GM12878 (cell line): ENCODE results near the gene OR2D3. TPM values are rescaled to one million over a fixed set of nuclear protein-coding genes. Genes with fewer than 3 reads are reported as not detected.

Experiments
- ATAC-seq: fragments of 200-7000 bp; cut with Tn5 transposase; 3 replicates; pipeline ENCODE4 v1.9.1; 2020; ENCODE audit warnings: mild to moderate bottlenecking, moderate library complexity
- BruUV-seq: library from RNA; stranded (reverse); fragments of 400-500 nt; replicated peaks from 2 replicates; lab custom pipeline; 2021; lab: Mats Ljungman, UMichigan
- CTCF ChIA-PET: fragments of 300-600 bp; sonication (Branson Sonifier 250); formaldehyde crosslinking; extraction: SDS; loops from one replicate; lab custom pipeline; 2021; ENCODE audit warnings: inconsistent platforms; lab: Yijun Ruan, JAX
- POLR2A ChIA-PET: fragments of 350-600 bp; formaldehyde crosslinking; extraction: SDS; loops from one replicate; lab custom pipeline; 2021; ENCODE audit warnings: inconsistent platforms; lab: Charles Lee
- RAD21 ChIA-PET: fragments of 300-600 bp; sonication (Branson Sonifier 250); formaldehyde crosslinking; loops from one replicate; lab custom pipeline; 2023; ENCODE audit warnings: antibody characterized with exemption; ENCODE audit not compliant: unreplicated experiment; lab: Charles Lee
- SMC1A ChIA-PET: fragments of 300-600 bp; sonication (Branson Sonifier 250); formaldehyde crosslinking; loops from one replicate; lab custom pipeline; 2023; ENCODE audit not compliant: unreplicated experiment, uncharacterized antibody; lab: Charles Lee
- DNase-seq: peaks from one replicate; pipeline ENCODE4 v3.0.0-alpha.2; 2011; ENCODE audit warnings: low read depth, low spot score
- FAIRE-seq: peaks from 3 replicates; lab custom pipeline; 2011; peaks lifted over from hg19 to GRCh38; lab: Jason Lieb, UNC
- H2AFZ ChIP-seq: 2 replicates; pipeline ENCODE4 v1.6.0; 2011; ENCODE audit warnings: low read depth, low read length, control low read depth; ENCODE audit not compliant: control insufficient read depth
- H3K27ac ChIP-seq: 2 replicates; pipeline ENCODE4 v1.5.1; 2011; ENCODE audit warnings: control low read depth; ENCODE audit not compliant: control insufficient read depth, insufficient read depth
- H3K27me3 ChIP-seq, 2 experiments: replicated peaks in 1 of 2; 2 replicates each; pipeline versions ENCODE4 v1.6.0 to v1.6.1; 2011; ENCODE audit warnings: low read length in 1 of 2; ENCODE audit not compliant: control insufficient read depth in 2 of 2, insufficient read depth in 2 of 2
- H3K36me3 ChIP-seq, 2 experiments: 2 replicates each; pipeline ENCODE4 v1.5.1; 2011; ENCODE audit warnings: low read length in 1 of 2; ENCODE audit not compliant: control insufficient read depth in 2 of 2, insufficient read depth in 2 of 2
- H3K4me1 ChIP-seq: 2 replicates; pipeline ENCODE4 v1.6.1; 2011; ENCODE audit warnings: mild to moderate bottlenecking, low read length, moderate library complexity, mixed read lengths; ENCODE audit not compliant: control insufficient read depth, insufficient read depth
- H3K4me2 ChIP-seq: 2 replicates; pipeline ENCODE4 v1.6.0; 2011; ENCODE audit warnings: control low read depth; ENCODE audit not compliant: control insufficient read depth, insufficient read depth
- H3K4me3 ChIP-seq: fragments of 200-600 bp; sonication (generic); 2 replicates; pipeline ENCODE4 v1.5.1; 2016
- H3K79me2 ChIP-seq: 2 replicates; pipeline ENCODE4 v1.6.0; 2011; ENCODE audit warnings: low read length; ENCODE audit not compliant: control insufficient read depth, insufficient read depth
- H3K9ac ChIP-seq: 2 replicates; pipeline ENCODE4 v1.8.0; 2011; ENCODE audit warnings: low read length, control low read depth, mixed read lengths; ENCODE audit not compliant: control insufficient read depth, insufficient read depth
- H3K9me3 ChIP-seq: replicated peaks from 3 replicates; pipeline ENCODE4 v1.5.1; 2011; ENCODE audit warnings: mild to moderate bottlenecking, low read length; ENCODE audit not compliant: control insufficient read depth, insufficient read depth
- H4K20me1 ChIP-seq: 2 replicates; pipeline ENCODE4 v1.6.0; 2011; ENCODE audit not compliant: control insufficient read depth, insufficient read depth
- ASH2L ChIP-seq: fragments of 300-600, 200-600 bp; sonication (generic); IDR thresholded peaks from 2 replicates; pipeline ENCODE4 v1.6.1; 2017; ENCODE audit warnings: low read depth, mild to moderate bottlenecking, borderline replicate concordance
- ATF3 ChIP-seq: IDR thresholded peaks from 2 replicates; pipeline ENCODE4 v1.6.1; 2011; ENCODE audit warnings: low read depth, mild to moderate bottlenecking, low read length, moderate library complexity, borderline replicate concordance; ENCODE audit errors: extremely low read depth
- BCLAF1 ChIP-seq: fragments of 450-650 bp; IDR thresholded peaks from 2 replicates; pipeline ENCODE4 v1.6.1; 2017; ENCODE audit warnings: antibody characterized with exemption, mild to moderate bottlenecking, moderate library complexity
- EP300 ChIP-seq, 2 experiments: fragments of 150-350 bp in 1 of 2; IDR thresholded peaks; 2 replicates each; pipeline ENCODE4 v1.6.1; 2011 to 2012; ENCODE audit warnings: low read depth in 2 of 2, low read length in 2 of 2, borderline replicate concordance in 1 of 2, improper control_type of control experiment in 1 of 2, inconsistent platforms in 1 of 2; ENCODE audit not compliant: control insufficient read depth in 1 of 2
- GABPA ChIP-seq: IDR thresholded peaks from 2 replicates; pipeline ENCODE4 v1.6.1; 2014; ENCODE audit warnings: antibody characterized with exemption, low read depth, mild to moderate bottlenecking, inconsistent platforms
- IKZF2 ChIP-seq, 2 experiments: fragments of 450-650 bp; IDR thresholded peaks; 2 replicates each; pipeline ENCODE4 v1.6.1; 2017; ENCODE audit warnings: mild to moderate bottlenecking in 2 of 2, moderate library complexity in 2 of 2
- JUND ChIP-seq: IDR thresholded peaks from 2 replicates; pipeline ENCODE4 v1.6.1; 2012; ENCODE audit warnings: low read depth, mild to moderate bottlenecking, low read length, improper control_type of control experiment, moderate library complexity
- KDM1A ChIP-seq: fragments of 200-600 bp; sonication (generic); IDR thresholded peaks from 2 replicates; pipeline ENCODE4 v1.6.1; 2016; ENCODE audit warnings: borderline replicate concordance
- MEF2B ChIP-seq: fragments of 450-650 bp; IDR thresholded peaks from 2 replicates; pipeline ENCODE4 v1.6.1; 2018; ENCODE audit warnings: mild to moderate bottlenecking, moderate library complexity; ENCODE audit not compliant: partially characterized antibody, poor library complexity, severe bottlenecking
- NRF1 ChIP-seq: conservative IDR thresholded peaks from 2 replicates; pipeline ENCODE4 v1.6.1; 2011; ENCODE audit warnings: mild to moderate bottlenecking, low read depth, low read length, improper control_type of control experiment
- USF1 ChIP-seq: IDR thresholded peaks from 2 replicates; pipeline ENCODE4 v1.6.1; 2011; ENCODE audit warnings: borderline replicate concordance, low read depth, mild to moderate bottlenecking, moderate library complexity, mixed read lengths, low read length; ENCODE audit not compliant: insufficient read depth; ENCODE audit errors: extremely low read length
- USF2 ChIP-seq: IDR thresholded peaks from 2 replicates; pipeline ENCODE4 v1.6.1; 2011; ENCODE audit warnings: low read depth, low read length, improper control_type of control experiment, borderline replicate concordance
- WGBS: methylation state at CpG from one replicate; pipeline ENCODE4 v1.1.6; 2016; ENCODE audit warnings: low lambda C conversion rate; ENCODE audit not compliant: insufficient replicate concordance, insufficient coverage; ENCODE audit errors: missing lambda C conversion rate; 5-methylcytosine and 5-hydroxymethylcytosine counted together
- in situ Hi-C: fragments of 300-500 bp; cut with MboI; formaldehyde crosslinking; loops from 9 replicates; pipeline ENCODE4 v1.14.3; 2018; ENCODE audit warnings: mixed read lengths
- intact Hi-C: fragments of 100-400 bp; cut with micrococcal nuclease; formaldehyde crosslinking; loops from one replicate; pipeline ENCODE4 v1.14.2; 2022; ENCODE audit not compliant: unreplicated experiment
- polyA plus RNA-seq, 11 experiments: library from polyadenylated mRNA; depleted of rRNA in 4 of 11; unstranded in 6 of 11; stranded (reverse) in 5 of 11; fragments of >200 nt; fragmentation: Nextera tagmentation in 4 of 11; fragmentation: Illumina TruSeq in 1 of 11; extraction: Ambion mirVana in 4 of 11; extraction: Trizol in 1 of 11; gene quantifications; 1 replicate in 1 of 11; 2 replicates in 10 of 11; pipeline versions ENCODE4 v1.2.1 to v1.2.3, GENCODE V29; 2011 to 2016; ENCODE audit warnings: inconsistent platforms in 2 of 11, missing spikeins in 2 of 11, low read depth in 1 of 11
- total RNA-seq, 4 experiments: library from RNA; depleted of rRNA in 3 of 4; stranded (reverse); fragments of >200 nt in 3 of 4; fragmentation: Illumina TruSeq in 1 of 4; extraction: Trizol in 1 of 4; gene quantifications; 2 replicates each; pipeline versions ENCODE4 v1.2.1 to v1.2.3, GENCODE V29; 2013 to 2021
- TF ChIP-seq, protein P1 (sequence below): IDR thresholded peaks from 2 replicates; pipeline ENCODE4 v1.6.1; 2012; ENCODE audit warnings: low read depth, low read length, improper control_type of control experiment

Gene OR2D3
- total and polyA plus RNA-seq, 10 of the 15 experiments (the other 5 are each of a cell fraction or from before 2014, with no cell fraction given), result 0.20 TPM; not detected in 9

- in situ Hi-C loops, result no loop called here
- SMC1A ChIA-PET, result interaction anchor here (0.8 kb wide), 1 partner anchor 10 kb away, joined by 3 read pairs; no protein-coding TSS in a partner anchor
These were observed 32.0 kb upstream of the OR2D3 start for GRCh38 chr11:6888830-6889229.

More at GRCh38 chr11:6888830-6889229, 32.0 kb upstream of the OR2D3 start:
- no peak for DNase-seq
- Histone ChIP-seq H3K4me1 (no peaks in the 10 kb centered on the region), H3K79me2 (no peaks in the 10 kb centered on the region), H3K36me3 (no peaks in the 10 kb centered on the region), H4K20me1 (no peaks in the 10 kb centered on the region), H3K9me3 (no peaks in the 10 kb centered on the region), H3K27me3 (no peaks in the 10 kb centered on the region), H3K4me3 (no peak overlapping the region), H3K27ac (no peak overlapping the region), H2AFZ (no peak overlapping the region), H3K9ac (no peak overlapping the region)
- RAD21 ChIA-PET, result no interaction called here
- FAIRE-seq, result no peak
- POLR2A ChIA-PET, result no interaction called here
- CTCF ChIA-PET, result interaction anchor here (1.4 kb wide), 1 partner anchor 12 kb away, joined by 4 read pairs; no protein-coding TSS in a partner anchor
- TF ChIP-seq KDM1A (no peak), USF1 (no peak), IKZF2 (IDR thresholded peaks at IDR 0.05) (no peak), MEF2B (no peak), ASH2L (no peak), GABPA (no peak), JUND (no peak), EP300 (IDR thresholded peaks at IDR 0.05; ENCODE audit: borderline replicate concordance in 1 of 2, control insufficient read depth in 1 of 2, low read depth in 2 of 2, low read length in 2 of 2) (no peak), ATF3 (no peak), USF2 (no peak), BCLAF1 (no peak), NRF1 (no peak)
- TF ChIP-seq, protein P1, sequence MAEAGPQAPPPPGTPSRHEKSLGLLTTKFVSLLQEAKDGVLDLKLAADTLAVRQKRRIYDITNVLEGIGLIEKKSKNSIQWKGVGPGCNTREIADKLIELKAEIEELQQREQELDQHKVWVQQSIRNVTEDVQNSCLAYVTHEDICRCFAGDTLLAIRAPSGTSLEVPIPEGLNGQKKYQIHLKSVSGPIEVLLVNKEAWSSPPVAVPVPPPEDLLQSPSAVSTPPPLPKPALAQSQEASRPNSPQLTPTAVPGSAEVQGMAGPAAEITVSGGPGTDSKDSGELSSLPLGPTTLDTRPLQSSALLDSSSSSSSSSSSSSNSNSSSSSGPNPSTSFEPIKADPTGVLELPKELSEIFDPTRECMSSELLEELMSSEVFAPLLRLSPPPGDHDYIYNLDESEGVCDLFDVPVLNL, result no peak
- TF ChIP-seq, all 136 proteins: peak for 0
- 28% methylated on average over 4 of the region's 4 CpGs for WGBS
- BruUV-seq, result no TSS peak
- ATAC-seq, result no peak
- H3K4me2 ChIP-seq, result no peak overlapping the region
- intact Hi-C loops, result no loop called here
